ENCODE results near the gene LRRC2.
"Not testable (repeated sequence)": the region's sequence is repeated elsewhere in the genome, so short reads cannot be mapped to it uniquely, and the experiment has no call there.

The LRRC2 gene

GRCh38 chr3:46538803-46539442 lies 27.2 kb downstream of the LRRC2 start:
- H3K4me3 ChIP-seq (ENCODE audit: low read length), result no peak overlapping the region; the same call in 1 of the 2 replicates

GRCh38 chr3:46538425-46538802 lies 27.7 kb downstream of the LRRC2 start:
- H3K4me3 ChIP-seq (ENCODE audit: low read length), result peak overlapping the region; percentile 30; the same call in 1 of the 2 replicates

More at GRCh38 chr3:46538803-46539442, 27.2 kb downstream of the LRRC2 start:
- no peak for TF ChIP-seq ZNF274 (IDR thresholded peaks at IDR 0.05; ENCODE audit: low read depth, low read length)

DNA sequence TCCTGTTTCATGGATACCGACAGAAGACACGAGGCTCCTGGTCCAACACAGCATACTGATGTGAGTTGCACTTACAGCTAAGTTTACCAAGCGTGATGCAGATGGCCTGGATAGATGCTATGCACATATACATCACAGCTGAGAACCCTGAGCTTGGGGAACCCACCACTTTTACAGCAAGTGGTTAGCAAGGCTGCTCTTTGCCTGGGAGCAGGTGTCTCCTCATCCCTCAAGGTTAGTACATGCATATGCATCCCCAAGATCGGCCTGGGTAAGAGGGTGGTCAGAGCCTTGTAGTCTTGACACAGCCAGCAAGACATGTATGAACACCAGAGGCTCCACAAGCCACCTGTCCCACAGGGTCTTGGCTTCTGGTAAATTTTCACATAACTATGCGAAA lies 28.3 kb downstream of the LRRC2 start:
- no peak for TF ChIP-seq ZNF274 (IDR thresholded peaks at IDR 0.05; ENCODE audit: low read depth, low read length)
- peak overlapping the region; percentile 30; the same call in 1 of the 2 replicates for H3K4me3 ChIP-seq (ENCODE audit: low read length)

DNA sequence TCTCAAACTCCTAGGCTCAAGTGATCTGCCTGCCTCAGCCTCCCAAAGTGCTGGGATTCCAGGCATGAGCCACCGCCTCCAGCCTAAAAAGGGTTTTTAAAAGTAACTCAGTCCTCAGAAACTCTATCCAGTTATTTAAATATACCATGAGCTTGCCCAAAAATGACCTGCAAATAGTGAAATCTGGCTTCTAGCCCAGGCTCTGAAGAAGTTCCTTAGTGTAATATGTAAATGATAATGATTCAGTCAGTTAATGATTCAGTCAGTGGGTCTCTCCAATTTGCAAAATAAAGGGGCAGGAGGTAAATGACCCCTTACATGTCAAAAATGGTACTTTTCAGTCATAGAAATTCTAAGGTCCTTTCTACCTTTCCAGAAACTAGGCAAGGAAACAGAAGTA lies 28.8 kb downstream of the LRRC2 start:
- TF ChIP-seq ZNF274 (IDR thresholded peaks at IDR 0.05; ENCODE audit: low read depth, low read length), result no peak
- no peak overlapping the region; the same call in 1 of the 2 replicates for H3K4me3 ChIP-seq (ENCODE audit: low read length)

DNA sequence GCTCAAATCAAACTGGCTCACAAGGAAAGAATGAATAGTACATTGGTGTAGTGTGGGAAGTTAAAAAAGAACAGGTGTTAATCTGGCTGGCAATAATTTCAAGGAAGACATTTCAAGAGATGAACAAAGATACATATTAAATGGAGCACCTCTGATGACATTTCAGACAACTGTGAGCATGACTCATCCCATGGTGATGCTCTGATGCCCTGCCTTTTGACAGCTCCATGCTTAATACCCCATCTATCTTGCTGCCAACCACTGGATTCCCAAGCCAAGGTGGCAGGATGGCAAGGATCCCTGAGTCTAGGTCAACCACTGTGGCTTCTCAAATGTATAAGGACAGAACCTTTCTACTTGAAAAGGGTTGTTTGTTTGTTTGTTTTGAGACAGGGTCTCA lies 29.3 kb downstream of the LRRC2 start:
- no peak for TF ChIP-seq ZNF274 (IDR thresholded peaks at IDR 0.05; ENCODE audit: low read depth, low read length)
- H3K4me3 ChIP-seq (ENCODE audit: low read length), result no peak overlapping the region; the same call in 1 of the 2 replicates

- TF ChIP-seq ZNF274 (IDR thresholded peaks at IDR 0.05; ENCODE audit: low read depth, low read length), result no peak
- no peak overlapping the region for H3K4me3 ChIP-seq (ENCODE audit: low read length)
These were observed 30.4 kb downstream of the LRRC2 start for GRCh38 chr3:46535746-46536145.

DNA sequence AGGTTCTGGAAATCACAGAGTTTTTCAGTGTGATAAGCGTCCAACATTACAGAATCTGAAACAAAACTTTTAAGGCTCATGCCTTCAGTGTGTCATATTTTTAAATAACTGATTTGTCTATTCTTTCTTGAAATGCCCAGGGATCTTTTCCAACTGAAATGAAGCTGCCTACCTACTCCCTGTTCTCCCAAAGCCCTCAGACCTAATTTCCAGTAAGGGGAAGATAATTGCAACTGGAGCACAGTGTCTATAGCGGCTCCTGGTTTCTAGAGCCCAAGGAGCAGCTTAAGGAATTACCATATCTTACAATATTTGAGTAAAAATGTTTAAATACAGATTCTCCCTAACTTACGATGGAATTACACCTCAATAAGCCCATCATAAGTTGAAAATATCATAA lies 33.0 kb downstream of the LRRC2 start:
- TF ChIP-seq ZNF274 (IDR thresholded peaks at IDR 0.05; ENCODE audit: low read depth, low read length), result no peak
- no peak overlapping the region for H3K4me3 ChIP-seq (ENCODE audit: low read length)

DNA sequence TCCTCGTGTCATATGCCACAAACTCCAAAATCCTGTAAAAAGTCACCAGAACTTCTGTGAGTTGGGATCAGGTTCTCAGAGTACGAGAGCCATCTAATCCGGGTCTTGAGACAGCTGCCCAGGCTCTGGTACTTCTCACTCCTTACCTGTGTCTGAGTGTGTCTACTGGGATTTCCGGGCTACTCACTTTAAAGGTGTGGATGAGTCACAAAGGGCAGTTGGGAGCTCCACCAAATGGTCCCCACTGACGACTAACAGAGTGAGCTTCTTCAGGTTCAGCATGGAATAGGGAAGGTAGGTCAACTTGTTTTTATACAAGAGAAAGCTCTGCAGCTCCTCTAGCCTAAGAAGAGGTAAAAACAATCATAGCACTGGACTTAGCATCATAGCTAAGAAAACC lies 38.9 kb downstream of the LRRC2 start:
- no peak overlapping the region for H3K4me3 ChIP-seq (ENCODE audit: low read length)
- no peak for TF ChIP-seq ZNF274 (IDR thresholded peaks at IDR 0.05; ENCODE audit: low read depth, low read length)

DNA sequence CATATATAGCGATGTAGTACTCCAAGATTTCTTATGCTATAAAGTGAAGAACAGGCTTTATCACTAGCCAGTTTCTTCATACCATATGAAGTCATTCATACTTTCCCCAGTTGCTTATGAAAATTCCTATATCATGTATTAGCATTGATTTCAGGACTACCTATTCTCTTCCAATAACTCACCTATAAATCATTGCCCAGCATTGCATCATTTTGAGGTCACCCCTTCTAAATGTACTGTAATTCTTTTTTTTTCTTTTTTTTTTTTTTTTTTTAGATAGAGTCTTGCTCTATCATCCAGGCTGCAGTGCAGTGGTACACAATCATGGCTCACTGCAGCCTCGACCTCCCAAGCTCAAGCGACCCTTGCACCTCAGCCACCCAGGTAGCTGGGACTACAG lies 41.3 kb downstream of the LRRC2 start:
- H3K4me3 ChIP-seq (ENCODE audit: low read length), result no peak overlapping the region
- TF ChIP-seq ZNF274 (IDR thresholded peaks at IDR 0.05; ENCODE audit: low read depth, low read length), result no peak

GRCh38 chr3:46524008-46524407 lies 42.1 kb downstream of the LRRC2 start:
- TF ChIP-seq ZNF274 (IDR thresholded peaks at IDR 0.05; ENCODE audit: low read depth, low read length), result no peak

GRCh38 chr3:46523556-46523955 lies 42.5 kb downstream of the LRRC2 start:
- no peak overlapping the region for H3K4me3 ChIP-seq (ENCODE audit: low read length)
- TF ChIP-seq ZNF274 (IDR thresholded peaks at IDR 0.05; ENCODE audit: low read depth, low read length), result no peak

More at GRCh38 chr3:46524008-46524407, 42.1 kb downstream of the LRRC2 start:
- no peak overlapping the region for H3K4me3 ChIP-seq (ENCODE audit: low read length)

- not testable (repeated sequence) for H3K4me3 ChIP-seq (ENCODE audit: low read length)
These were observed 43.9 kb downstream of the LRRC2 start for GRCh38 chr3:46522201-46522600.

GRCh38 chr3:46521096-46521495 lies 45.0 kb downstream of the LRRC2 start:
- no peak for TF ChIP-seq ZNF274 (IDR thresholded peaks at IDR 0.05; ENCODE audit: low read depth, low read length)

DNA sequence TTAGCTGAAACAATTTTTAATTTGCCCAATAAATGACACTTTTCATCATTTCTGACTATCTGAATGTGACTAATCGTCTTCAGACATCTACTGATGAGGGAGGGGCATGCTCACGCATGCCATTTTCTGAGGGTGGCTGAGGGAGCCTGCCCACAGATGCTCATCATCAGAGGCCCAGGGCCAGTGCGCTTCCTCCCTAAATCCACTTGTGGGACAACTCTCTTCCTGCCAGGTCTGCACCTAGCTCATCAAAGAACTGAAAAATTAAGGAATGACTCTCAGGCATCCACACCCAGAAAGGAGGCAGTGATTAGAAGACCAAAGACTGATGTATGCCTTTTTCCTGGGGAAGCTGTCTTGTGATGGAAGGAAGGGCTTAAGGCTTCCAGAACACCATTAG lies 45.6 kb downstream of the LRRC2 start:
- no peak overlapping the region for H3K4me3 ChIP-seq (ENCODE audit: low read length)
- TF ChIP-seq ZNF274 (IDR thresholded peaks at IDR 0.05; ENCODE audit: low read depth, low read length), result no peak

More at GRCh38 chr3:46521096-46521495, 45.0 kb downstream of the LRRC2 start:
- no peak overlapping the region for H3K4me3 ChIP-seq (ENCODE audit: low read length)

DNA sequence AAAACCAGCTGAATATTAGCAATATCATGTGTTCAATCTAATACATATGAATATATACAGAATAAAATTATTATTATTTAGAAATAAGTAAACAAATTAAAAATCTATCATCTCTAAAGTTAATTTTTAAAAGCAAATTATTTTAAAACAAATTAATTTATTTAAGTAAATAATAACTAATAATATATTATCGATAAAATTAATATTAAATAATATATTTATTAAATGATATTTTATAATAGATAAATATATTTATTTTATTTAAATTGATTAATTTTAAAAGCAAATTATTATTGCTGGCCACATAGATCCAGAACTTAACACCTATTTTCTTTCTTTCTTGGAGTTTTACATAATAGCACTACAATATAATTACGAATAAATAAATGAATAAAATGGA lies 46.1 kb downstream of the LRRC2 start:
- TF ChIP-seq ZNF274 (IDR thresholded peaks at IDR 0.05; ENCODE audit: low read depth, low read length), result no peak
- H3K4me3 ChIP-seq (ENCODE audit: low read length), result no peak overlapping the region

GRCh38 chr3:46517784-46518181 lies 48.3 kb downstream of the LRRC2 start:
- H3K4me3 ChIP-seq (ENCODE audit: low read length), result no peak overlapping the region
- no peak for TF ChIP-seq ZNF274 (IDR thresholded peaks at IDR 0.05; ENCODE audit: low read depth, low read length)

Data from GM08714 (cell line).